ENCODE results near the gene NUP205. TPM values are rescaled to one million over a fixed set of nuclear protein-coding genes. Genes with fewer than 3 reads are reported as not detected.

Gene NUP205
- total RNA-seq, 2 experiments from 2014 or later, result 50.6 to 54.7 TPM

DNA sequence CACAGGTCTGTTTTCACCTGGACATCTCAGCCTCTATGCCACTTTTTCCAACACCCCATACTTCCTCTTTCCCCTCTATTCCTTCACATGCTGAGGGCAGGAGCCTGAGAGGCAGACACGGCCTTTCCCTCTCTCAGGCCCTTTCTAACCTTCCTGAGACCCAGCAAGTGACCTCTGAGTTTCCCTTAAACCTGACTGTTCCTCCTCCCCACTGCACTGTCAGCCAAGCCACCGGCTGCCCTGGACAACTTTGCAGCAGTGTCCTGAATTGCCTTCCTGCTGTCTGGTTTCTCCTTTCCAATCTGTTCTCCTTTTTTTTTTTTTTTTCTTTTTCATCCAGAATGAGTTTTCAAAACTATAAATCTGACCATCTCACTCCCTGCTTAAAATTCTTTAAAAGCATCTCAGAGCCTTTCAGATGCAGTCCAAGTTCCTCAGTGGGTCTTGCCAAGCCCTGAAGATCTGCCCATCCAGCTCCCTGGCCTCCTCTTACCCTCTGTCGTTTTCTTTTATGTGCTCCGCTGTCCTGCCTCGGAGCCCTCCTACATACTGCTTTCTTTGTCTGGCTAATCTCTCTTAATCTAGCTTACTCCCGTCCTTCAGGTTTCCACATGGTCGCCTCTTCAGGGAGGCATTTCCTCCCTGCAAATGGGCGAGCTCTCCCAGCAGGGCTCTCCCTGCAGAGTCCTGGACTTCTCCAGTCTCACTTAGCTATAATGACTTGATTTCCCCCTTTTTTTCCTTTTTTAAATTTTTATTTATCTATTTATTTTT lies 139.7 kb downstream of the NUP205 start:
- no peaks in the 10 kb centered on the region for H3K9me3 ChIP-seq (ENCODE audit: control insufficient read depth in 1 of 2, insufficient read depth in 1 of 2, low read length in 2 of 2)
- H3K27me3 ChIP-seq (ENCODE audit: control insufficient read depth in 1 of 2, insufficient read depth in 2 of 2, low read length in 2 of 2), result no peaks in the 10 kb centered on the region
- POLR2A ChIA-PET, result no interaction called here
- no peak for ATAC-seq (ENCODE audit: poor library complexity)
- no peaks in the 10 kb centered on the region for H3K4me1 ChIP-seq (ENCODE audit: insufficient read depth, low read length)
- no peak for DNase-seq
- H3K36me3 ChIP-seq (ENCODE audit: insufficient read depth, low read length), result no peaks in the 10 kb centered on the region
- H3K4me3 ChIP-seq (ENCODE audit: low read length), result no peak overlapping the region
- H3K27ac ChIP-seq (ENCODE audit: low read depth in 1 of 2, low read length in 2 of 2), result no peak overlapping the region
- peaks cover 5% of the 10 kb centered on the region for H3K36me3 Mint-ChIP-seq (ENCODE audit: low read depth)
- TF ChIP-seq, protein P1, sequence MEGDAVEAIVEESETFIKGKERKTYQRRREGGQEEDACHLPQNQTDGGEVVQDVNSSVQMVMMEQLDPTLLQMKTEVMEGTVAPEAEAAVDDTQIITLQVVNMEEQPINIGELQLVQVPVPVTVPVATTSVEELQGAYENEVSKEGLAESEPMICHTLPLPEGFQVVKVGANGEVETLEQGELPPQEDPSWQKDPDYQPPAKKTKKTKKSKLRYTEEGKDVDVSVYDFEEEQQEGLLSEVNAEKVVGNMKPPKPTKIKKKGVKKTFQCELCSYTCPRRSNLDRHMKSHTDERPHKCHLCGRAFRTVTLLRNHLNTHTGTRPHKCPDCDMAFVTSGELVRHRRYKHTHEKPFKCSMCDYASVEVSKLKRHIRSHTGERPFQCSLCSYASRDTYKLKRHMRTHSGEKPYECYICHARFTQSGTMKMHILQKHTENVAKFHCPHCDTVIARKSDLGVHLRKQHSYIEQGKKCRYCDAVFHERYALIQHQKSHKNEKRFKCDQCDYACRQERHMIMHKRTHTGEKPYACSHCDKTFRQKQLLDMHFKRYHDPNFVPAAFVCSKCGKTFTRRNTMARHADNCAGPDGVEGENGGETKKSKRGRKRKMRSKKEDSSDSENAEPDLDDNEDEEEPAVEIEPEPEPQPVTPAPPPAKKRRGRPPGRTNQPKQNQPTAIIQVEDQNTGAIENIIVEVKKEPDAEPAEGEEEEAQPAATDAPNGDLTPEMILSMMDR (IDR thresholded peaks at IDR 0.05), result no peak
- no peaks in the 10 kb centered on the region for H3K9me3 Mint-ChIP-seq
- no peaks in the 10 kb centered on the region for H3K4me1 Mint-ChIP-seq (ENCODE audit: low read depth)
- no peak overlapping the region for H3K27ac Mint-ChIP-seq
- CTCF ChIA-PET, result no interaction called here
- H3K27me3 Mint-ChIP-seq, result no peaks in the 10 kb centered on the region
- intact Hi-C loops (cut with DNase I, micrococcal nuclease), result no loop called here
- no peak overlapping the region for H3K4me3 Mint-ChIP-seq

Other genes with a start within 250 kb of the NUP205 start
- gene CNOT4, start 47.8 kb upstream of the NUP205 start, total RNA-seq, result 10 to 100 TPM; 24.0 to 29.8 TPM
- gene STMP1, start 104.6 kb downstream of the NUP205 start, total RNA-seq, result 10 to 100 TPM; 11.5 to 14.1 TPM
- gene SLC13A4, start 170.3 kb downstream of the NUP205 start, total RNA-seq, result not detected
- not detected for gene FAM180A, start 190.9 kb downstream of the NUP205 start, total RNA-seq